HG03354 (cell line): ENCODE results near the gene CTF1.
"Not testable (repeated sequence)": the region's sequence is repeated elsewhere in the genome, so short reads cannot be mapped to it uniquely, and the experiment has no call there.

Experiments used
- ATAC-seq: cut with Tn5 transposase; IDR thresholded peaks from one replicate; pipeline ENCODE4 v1.9.1; 2021; ENCODE audit warnings: mild to moderate bottlenecking; ENCODE audit not compliant: unreplicated experiment, poor library complexity, severe bottlenecking

The CTF1 gene, protein sequence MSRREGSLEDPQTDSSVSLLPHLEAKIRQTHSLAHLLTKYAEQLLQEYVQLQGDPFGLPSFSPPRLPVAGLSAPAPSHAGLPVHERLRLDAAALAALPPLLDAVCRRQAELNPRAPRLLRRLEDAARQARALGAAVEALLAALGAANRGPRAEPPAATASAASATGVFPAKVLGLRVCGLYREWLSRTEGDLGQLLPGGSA

DNA sequence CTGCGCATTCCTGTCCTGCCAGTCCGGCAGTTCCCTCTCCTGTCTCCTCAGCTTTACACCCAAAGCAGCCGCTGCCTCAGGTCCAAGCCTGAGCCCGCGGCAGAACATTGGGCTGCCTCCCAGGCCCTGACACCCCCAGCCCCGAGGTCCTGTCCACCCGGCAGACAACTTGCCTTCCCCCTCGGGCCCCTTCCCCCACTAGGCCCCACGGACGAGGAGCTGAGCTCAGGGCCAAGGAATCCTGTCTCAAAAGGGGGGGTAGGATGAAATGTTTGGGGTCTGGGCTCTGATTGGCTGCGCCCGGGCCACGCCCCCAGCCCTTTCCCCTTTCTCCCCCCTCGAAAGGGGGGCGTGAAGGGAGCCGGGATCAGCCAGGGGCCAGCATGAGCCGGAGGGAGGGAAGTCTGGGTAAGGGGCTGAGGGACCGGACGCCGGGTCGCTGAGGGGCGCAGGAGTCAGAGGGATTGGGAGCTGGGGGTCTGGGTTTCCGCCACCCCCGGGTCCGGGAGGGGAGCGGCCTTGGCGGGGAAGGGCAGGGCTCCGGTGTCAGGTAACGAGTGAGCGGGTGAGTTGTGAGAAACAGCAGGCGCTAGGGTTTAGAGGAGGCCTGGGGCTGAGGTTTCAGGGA is at the start of gene CTF1:
Gene CTF1, plus strand, starts transcription at position 354 of the 628 bp plus-strand sequence. Its CDS starts 30 bp downstream, at position 384.
- ATAC-seq = no peak

GRCh38 chr16:30846649-30847402 is 49.6 kb upstream of the CTF1 start:
- ATAC-seq = no peak

DNA sequence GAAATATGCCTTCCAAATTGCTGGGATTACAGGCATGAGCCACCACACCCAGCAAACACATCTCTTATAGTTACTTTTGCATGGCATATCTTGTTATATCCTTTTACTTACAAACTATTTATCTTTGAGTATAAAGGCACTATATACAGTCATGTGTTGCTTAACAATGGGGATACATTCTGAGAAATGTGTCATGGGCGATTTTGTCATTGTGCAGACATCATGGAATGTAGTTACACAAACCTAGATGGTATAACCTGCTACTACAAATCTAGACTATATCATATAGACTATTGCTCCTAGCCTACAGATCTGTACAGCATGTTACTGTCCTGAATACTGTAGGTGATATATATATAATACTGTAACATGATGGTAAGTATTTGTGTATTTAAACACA is 46.2 kb upstream of the CTF1 start:
- no peak for ATAC-seq

GRCh38 chr16:30853758-30854157 is 42.7 kb upstream of the CTF1 start:
- no peak for ATAC-seq

DNA sequence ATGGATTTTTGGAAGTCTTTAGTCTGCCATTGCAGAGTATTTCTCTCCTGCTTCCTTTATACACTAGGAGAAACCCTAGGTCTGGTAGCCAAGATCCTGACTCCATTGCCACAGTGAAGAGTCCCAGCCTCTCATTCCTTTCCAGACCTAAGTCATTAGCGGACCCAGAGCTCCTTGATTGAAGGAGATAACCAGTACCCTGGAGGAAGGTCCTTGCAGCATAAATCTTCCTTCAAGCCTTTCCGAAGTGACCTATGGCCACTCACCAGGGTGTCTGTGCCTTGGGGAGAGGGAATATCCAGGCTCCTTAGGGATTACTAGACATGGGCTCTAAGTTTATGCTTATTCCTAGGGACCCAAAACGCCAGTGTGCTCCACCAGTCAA is 38.3 kb upstream of the CTF1 start:
- ATAC-seq = no peak

- ATAC-seq = no peak
Observed at GRCh38 chr16:30858829-30859423, 37.5 kb upstream of the CTF1 start.

GRCh38 chr16:30860729-30861128 is 35.7 kb upstream of the CTF1 start:
- ATAC-seq = not testable (repeated sequence)

DNA sequence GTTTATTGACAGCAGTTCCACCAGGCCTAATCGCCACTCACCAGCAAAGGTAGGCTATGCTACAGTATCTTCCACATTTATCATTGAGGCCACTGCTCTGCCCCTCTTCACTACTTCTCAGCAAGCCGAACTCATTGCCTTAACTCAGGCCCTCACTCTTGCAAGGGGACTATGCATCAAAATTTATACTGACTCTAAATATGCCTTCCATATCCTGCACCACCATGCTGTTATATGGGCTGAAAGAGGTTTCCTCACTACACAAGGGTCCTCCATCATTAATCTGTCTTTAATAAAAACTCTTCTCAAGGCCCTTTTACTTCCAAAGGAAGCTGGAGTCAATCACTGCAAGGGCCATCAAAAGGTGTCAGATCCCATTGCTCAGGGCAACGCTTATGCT is 33.2 kb upstream of the CTF1 start:
- not testable (repeated sequence) for ATAC-seq

GRCh38 chr16:30866031-30866430 is 30.4 kb upstream of the CTF1 start:
- no peak for ATAC-seq

GRCh38 chr16:30867747-30868146 is 28.7 kb upstream of the CTF1 start:
- no peak for ATAC-seq

DNA sequence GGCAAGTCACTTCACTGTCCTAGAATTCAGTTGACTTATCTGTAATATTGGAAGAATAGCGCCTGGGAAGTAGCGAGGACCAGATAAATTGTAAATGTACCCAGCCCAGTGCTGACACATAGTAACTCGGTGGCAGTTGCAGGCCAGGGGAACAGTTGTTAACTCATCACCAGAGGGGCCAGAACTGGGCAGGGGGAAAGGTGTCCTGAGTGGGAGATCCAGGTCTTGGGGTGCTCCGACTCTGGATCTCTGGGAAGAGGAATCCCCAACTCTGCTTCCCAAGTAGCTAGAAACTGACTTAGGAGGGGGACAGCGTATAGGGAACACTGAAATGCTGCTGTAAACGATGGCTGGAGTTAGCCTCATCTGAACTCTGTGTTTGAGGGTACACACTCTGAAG is 25.5 kb upstream of the CTF1 start:
- ATAC-seq = no peak

DNA sequence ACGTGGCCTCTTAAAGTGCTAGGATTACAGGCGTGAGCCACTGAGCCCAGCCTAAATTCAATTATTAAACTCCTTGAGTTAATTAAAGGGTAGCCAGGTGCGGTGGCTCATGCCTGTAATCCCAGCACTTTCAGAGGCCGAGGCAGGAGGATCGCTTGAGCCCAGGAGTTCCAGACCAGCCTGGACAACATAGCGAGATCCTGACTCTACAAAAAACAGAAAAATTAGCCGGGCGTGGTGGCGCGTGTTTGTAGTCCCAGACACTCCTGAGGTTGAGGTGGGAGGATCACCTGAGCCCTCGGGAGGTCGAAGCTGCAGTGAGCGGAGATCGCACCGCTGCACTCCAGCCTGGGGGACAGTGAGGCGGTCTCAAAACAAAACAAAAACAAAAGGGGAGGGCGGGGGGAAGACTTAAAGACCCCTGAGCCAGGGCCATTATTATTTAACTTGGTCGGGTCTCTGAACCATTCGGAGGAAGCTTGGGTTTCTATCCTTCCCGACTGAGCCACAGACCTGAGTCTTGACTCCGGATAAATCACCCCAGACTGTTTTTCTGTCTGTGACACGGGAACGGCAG is 22.1 kb upstream of the CTF1 start:
- ATAC-seq = no peak

DNA sequence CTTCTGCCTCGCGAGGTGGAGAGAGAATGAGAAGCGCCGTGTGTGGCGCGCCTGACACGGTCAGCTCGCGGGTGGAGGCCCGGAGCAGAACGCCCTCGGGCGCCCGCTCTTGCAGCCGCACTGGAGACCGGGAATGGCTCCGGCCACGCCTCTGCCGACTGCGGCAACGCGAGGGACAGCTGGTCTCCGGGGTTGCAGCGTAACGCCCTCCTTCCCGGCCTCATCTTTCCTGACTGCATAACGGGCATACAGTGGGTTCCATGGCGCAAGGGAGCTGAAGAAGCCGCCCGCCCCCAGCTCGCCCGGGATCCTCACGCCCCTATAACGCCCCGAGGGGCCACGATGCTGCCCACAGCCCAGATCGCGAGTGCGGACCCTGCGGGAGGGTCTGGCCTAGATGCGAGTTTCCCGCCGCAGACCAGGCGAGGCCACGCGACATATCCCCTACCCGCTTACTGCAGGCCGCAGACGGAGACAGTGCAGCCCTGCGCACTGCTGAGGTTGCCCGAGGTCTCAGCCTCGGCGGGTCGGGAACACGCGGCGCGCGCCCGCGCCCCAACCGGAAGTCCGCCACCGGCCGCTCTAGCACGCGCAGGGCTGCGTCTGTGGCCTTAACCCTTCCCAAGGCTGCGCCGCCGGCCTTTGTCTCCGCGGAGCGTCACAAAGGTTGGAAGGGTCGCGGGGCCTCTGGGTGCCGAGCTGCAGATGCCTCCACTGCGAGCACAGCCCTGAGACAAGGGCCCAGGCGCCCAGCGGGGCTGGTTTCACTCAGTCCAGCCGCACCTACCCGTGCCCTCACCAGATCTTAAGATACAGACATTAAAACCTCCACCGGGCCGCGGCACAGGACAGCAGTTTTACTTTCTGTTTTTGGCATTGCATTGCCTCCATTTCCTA is 21.3 kb upstream of the CTF1 start:
- peak; percentile 86 for ATAC-seq

DNA sequence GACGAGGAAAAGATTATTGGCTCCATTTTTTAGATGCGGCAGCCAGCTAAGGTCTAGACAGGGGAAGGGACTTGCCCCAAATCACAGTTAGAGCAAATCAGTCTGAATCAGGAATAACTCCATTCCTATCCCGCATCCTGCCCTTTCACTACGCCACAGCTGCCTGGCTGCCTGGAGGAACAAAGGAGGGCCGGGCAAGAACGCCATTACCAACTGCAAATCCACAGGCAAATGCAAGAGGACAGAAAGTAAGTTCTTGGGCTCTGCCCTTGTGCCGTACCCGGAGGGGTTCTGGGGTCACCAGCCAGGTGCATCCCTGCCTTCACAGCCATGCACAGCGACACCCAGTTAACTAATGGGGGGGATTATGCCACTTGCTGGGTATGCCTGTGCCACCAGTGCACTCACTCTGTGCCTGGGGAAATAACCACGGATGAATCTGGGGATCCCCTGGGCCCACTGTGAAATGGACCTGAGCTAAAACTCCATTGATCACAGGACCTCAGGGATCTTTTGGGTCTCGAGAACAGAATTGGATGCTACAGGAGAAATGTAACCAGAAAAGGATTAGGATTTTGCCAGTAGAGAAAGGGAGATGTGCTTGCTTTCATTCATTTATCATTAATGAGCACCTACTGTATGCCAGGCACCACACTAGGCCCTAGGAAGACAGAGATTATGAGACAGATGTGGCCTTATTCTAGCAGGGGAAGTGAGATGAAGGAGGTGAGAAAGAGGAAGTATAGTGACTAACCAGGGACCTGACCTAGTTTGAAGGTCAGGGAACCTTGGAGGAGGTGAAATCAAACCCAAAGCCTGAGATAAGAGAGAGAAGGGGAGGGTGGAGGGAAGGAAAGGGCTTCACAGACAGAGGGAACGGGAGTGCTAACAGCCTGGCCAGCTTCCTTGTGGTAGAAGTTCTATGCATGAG is 20.3 kb upstream of the CTF1 start:
- peak; percentile 31 for ATAC-seq

DNA sequence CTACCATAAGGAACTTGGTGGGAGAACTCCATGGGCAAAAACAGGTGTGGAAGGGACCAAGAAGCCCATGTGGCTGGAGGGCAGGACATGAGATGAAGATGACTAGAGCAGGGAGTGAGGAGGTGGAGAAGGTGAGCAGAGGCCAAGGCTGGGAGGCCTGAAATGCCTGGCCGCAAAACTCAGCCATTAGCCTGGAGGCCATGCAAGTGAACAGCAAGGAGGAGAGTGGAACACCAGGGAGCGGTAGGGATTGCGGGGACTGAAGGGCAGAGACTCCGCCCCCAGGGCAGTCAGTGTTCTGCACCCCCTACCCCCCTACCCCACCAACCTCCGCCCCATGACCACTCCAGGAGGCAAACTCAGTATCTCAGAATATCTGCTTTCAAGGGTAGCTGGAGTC is 19.5 kb upstream of the CTF1 start:
- ATAC-seq = no peak

DNA sequence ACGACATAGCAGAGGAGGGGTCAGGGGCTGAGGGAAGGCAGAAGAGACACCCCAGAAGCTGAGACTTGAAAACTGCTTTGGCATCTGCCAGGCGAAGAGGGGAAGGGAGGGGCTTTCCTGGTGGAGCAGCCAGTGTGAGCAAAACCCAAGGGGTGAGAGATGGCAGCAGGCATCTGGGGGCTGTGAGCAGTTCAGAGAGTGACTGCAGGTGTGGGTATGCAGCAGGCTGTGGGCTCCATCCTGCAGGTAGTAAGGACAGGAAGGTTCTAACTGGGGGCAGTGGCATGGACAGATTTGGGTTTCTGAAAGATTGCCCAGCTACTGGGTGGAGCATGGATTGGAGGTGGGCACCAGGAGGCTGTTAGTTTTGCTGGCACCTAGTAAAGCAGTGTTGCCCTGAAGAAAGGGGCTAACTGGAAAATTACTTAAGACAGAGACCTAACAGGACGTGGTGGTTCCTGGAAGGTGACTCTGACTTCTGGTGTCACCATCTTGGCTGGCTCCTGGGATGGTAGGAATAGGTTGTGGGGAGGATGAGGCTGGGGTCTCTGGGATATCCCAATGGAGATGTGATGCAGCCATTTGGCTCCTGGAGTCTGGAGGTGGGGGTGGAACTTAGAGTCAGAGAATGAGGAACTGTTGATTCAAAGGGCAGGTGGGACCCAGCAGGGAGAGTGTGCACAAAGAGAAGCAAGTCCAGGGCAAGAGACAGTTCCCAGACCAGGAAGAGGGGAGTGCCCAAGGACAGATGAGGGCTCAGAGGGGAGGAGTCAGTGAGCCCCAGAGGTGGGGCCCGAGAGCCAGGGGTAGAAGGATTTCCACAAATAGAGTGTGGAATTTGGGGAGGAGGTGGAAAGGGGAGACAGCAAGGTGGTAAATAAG is 13.7 kb upstream of the CTF1 start:
- ATAC-seq = no peak

DNA sequence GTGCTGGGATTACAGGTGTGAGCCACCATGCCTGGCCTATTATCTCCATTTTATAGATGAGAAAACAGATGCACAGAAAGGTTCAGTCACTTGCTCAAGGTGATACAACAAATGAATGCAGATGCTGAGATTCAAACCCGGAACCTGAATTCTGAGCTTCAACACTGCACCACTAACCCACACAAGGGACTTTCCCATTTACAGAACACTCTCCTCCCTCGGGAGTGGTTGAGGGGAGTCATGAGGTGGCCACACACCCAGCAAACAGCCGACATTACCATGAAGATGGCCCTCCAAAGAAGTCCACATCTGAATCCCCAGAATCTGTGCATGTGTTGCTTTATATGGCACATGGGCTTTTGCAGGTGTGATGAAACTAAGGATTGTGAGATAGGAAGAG is 11.7 kb upstream of the CTF1 start:
- no peak for ATAC-seq
